HCT116 (cell line): ENCODE data around the gene TNFAIP2. TPM values are rescaled to one million over a fixed set of nuclear protein-coding genes. Genes with fewer than 3 reads are reported as not detected.

Source experiments
- ATAC-seq: fragments of 200-7000 bp; cut with Tn5 transposase; 2 replicates; pipeline ENCODE4 v1.9.1; 2020; ENCODE audit warnings: mild to moderate bottlenecking, moderate library complexity
- BruUV-seq: library from RNA; stranded (reverse); fragments of 400-500 nt; replicated peaks from 2 replicates; lab custom pipeline; 2021; lab: Mats Ljungman, UMichigan
- CTCF ChIA-PET: fragments of 300-600 bp; sonication (Branson Sonifier 250); formaldehyde crosslinking; loops from one replicate; lab custom pipeline; 2021; ENCODE audit warnings: antibody characterized with exemption; lab: Charles Lee
- POLR2A ChIA-PET: fragments of 300-600, 350-600 bp; sonication (Branson Sonifier 250); formaldehyde crosslinking; loops from one replicate; lab custom pipeline; 2021; ENCODE audit warnings: antibody characterized with exemption; lab: Charles Lee
- RAD21 ChIA-PET, 2 experiments: fragments of 300-600 bp; sonication (Branson Sonifier 250); formaldehyde crosslinking; loops; one replicate each; lab custom pipeline; 2023; ENCODE audit warnings: low total read pairs in 2 of 2; ENCODE audit not compliant: uncharacterized antibody in 2 of 2, unreplicated experiment in 2 of 2, low non-redundant PET in 1 of 2; lab: Charles Lee
- DNase-seq: peaks from one replicate; pipeline ENCODE4 v3.0.0-alpha.2; 2010; ENCODE audit warnings: low read depth, low spot score
- H2AFZ ChIP-seq: fragments of 200-600 bp; shearing (Covaris generic), sonication (generic); 2 replicates; pipeline ENCODE4 v1.6.1; 2017; ENCODE audit warnings: low read depth, mixed run types, mixed read lengths, antibody characterized with exemption, low read length; ENCODE audit not compliant: poor library complexity, severe bottlenecking
- H3K27ac ChIP-seq: 2 replicates; pipeline ENCODE4 v1.5.1; 2012; ENCODE audit warnings: low read depth, low read length
- H3K27me3 ChIP-seq: fragments of 200-600 bp; sonication (generic); 2 replicates; pipeline ENCODE4 v1.6.1; 2016; ENCODE audit warnings: mixed run types, low read length, mixed read lengths; ENCODE audit not compliant: insufficient read depth
- H3K36me3 ChIP-seq, 2 experiments: fragments of 200-500 bp in 1 of 2; fragments of 200-600 bp in 1 of 2; sonication (Bioruptor generic) in 1 of 2; sonication (generic) in 1 of 2; 2 replicates each; pipeline versions ENCODE4 v1.5.1 to v1.6.1; 2014 to 2016; ENCODE audit warnings: low read length in 2 of 2, inconsistent platforms in 1 of 2, mixed read lengths in 1 of 2, mixed run types in 1 of 2; ENCODE audit not compliant: insufficient read depth in 2 of 2, control insufficient read depth in 1 of 2
- H3K4me1 ChIP-seq, 2 experiments: fragments of 200-600 bp in 1 of 2; sonication (generic) in 1 of 2; 2 replicates each; pipeline versions ENCODE4 v1.5.1 to v1.6.1; 2012 to 2017; ENCODE audit warnings: low read length in 2 of 2, inconsistent platforms in 1 of 2, mild to moderate bottlenecking in 1 of 2, mixed read lengths in 1 of 2, mixed run types in 1 of 2, moderate library complexity in 1 of 2; ENCODE audit not compliant: insufficient read depth in 2 of 2, control insufficient read depth in 1 of 2
- H3K4me2 ChIP-seq: fragments of 200-600 bp; sonication (generic); 2 replicates; pipeline ENCODE4 v1.6.1; 2017; ENCODE audit warnings: mixed run types, low read length, mixed read lengths
- H3K4me3 ChIP-seq, 2 experiments: fragments of 200-600 bp in 1 of 2; sonication (generic) in 1 of 2; replicated peaks in 1 of 2; 2 replicates each; pipeline ENCODE4 v1.5.1; 2011 to 2016; ENCODE audit warnings: low read length in 2 of 2, control low read depth in 1 of 2, low read depth in 1 of 2, mild to moderate bottlenecking in 1 of 2, mixed read lengths in 1 of 2, mixed run types in 1 of 2
- H3K79me2 ChIP-seq: fragments of 200-600 bp; sonication (generic); 2 replicates; pipeline ENCODE4 v1.6.1; 2017; ENCODE audit warnings: mild to moderate bottlenecking, mixed run types, low read length, moderate library complexity, mixed read lengths; ENCODE audit not compliant: insufficient read depth
- H3K9ac ChIP-seq: fragments of 200-600 bp; sonication (generic); 2 replicates; pipeline ENCODE4 v1.6.1; 2016; ENCODE audit warnings: low read length, mixed read lengths
- H3K9me2 ChIP-seq: fragments of 200-600 bp; sonication (generic), shearing (Covaris generic); 2 replicates; pipeline ENCODE4 v1.6.1; 2017; ENCODE audit warnings: mixed run types, mild to moderate bottlenecking, moderate library complexity; ENCODE audit not compliant: insufficient read depth
- H3K9me3 ChIP-seq, 2 experiments: fragments of 200-500 bp in 1 of 2; fragments of 200-600 bp in 1 of 2; sonication (Bioruptor generic) in 1 of 2; sonication (generic) in 1 of 2; 2 replicates each; pipeline ENCODE4 v1.6.1; 2014 to 2017; ENCODE audit warnings: low read length in 2 of 2, mixed read lengths in 2 of 2, inconsistent platforms in 1 of 2, low read depth in 1 of 2, mild to moderate bottlenecking in 1 of 2, mixed run types in 1 of 2, moderate library complexity in 1 of 2; ENCODE audit not compliant: control insufficient read depth in 1 of 2, insufficient read depth in 1 of 2
- H4K20me1 ChIP-seq: fragments of 200-600 bp; sonication (generic), shearing (Covaris generic); 2 replicates; pipeline ENCODE4 v1.6.1; 2017; ENCODE audit warnings: mixed run types, mild to moderate bottlenecking, moderate library complexity; ENCODE audit not compliant: insufficient read depth
- CBX3 ChIP-seq: IDR thresholded peaks from 2 replicates; pipeline ENCODE4 v1.6.1; 2012; ENCODE audit warnings: low read depth
- CEBPB ChIP-seq: IDR thresholded peaks from 2 replicates; pipeline ENCODE4 v1.6.1; 2012; ENCODE audit warnings: low read depth
- ELF1 ChIP-seq: IDR thresholded peaks from 2 replicates; pipeline ENCODE4 v1.6.1; 2012; ENCODE audit warnings: low read depth, borderline replicate concordance
- EZH2phosphoT487 ChIP-seq: fragments of 200-600 bp; IDR thresholded peaks from 2 replicates; pipeline ENCODE4 v1.6.1; 2018; ENCODE audit warnings: antibody characterized with exemption, borderline replicate concordance
- POLR2AphosphoS5 ChIP-seq: IDR thresholded peaks from 2 replicates; pipeline ENCODE4 v1.6.1; 2011; ENCODE audit warnings: mild to moderate bottlenecking, low read depth, low read length, moderate library complexity
- RAD21 ChIP-seq: IDR thresholded peaks from 2 replicates; pipeline ENCODE4 v1.6.1; 2012; ENCODE audit warnings: low read depth, mild to moderate bottlenecking
- SP1 ChIP-seq: IDR thresholded peaks from 2 replicates; pipeline ENCODE4 v1.6.1; 2012; ENCODE audit warnings: low read depth
- SRF ChIP-seq: IDR thresholded peaks from 2 replicates; pipeline ENCODE4 v1.6.1; 2012; ENCODE audit warnings: low read depth
- ZFX ChIP-seq: fragments of 450-650 bp; IDR thresholded peaks from 2 replicates; pipeline ENCODE4 v1.6.1; 2017
- ZNF274 ChIP-seq: fragments of 200-500 bp; sonication (Bioruptor generic); IDR thresholded peaks from 2 replicates; pipeline ENCODE4 v1.6.1; 2014; ENCODE audit warnings: mild to moderate bottlenecking, low read depth, low read length, inconsistent platforms
- intact Hi-C: fragments of 100-400 bp; cut with micrococcal nuclease; formaldehyde crosslinking; loops from 2 replicates; pipeline ENCODE4 v1.10.0; 2022
- total RNA-seq: library from RNA; stranded (reverse); gene quantifications from one replicate; pipeline ENCODE4 v1.2.1, GENCODE V29; 2021; ENCODE audit not compliant: unreplicated experiment
- TF ChIP-seq, protein P1 (sequence below): IDR thresholded peaks from 2 replicates; pipeline ENCODE4 v1.6.1; 2012; ENCODE audit warnings: low read depth
- TF ChIP-seq, protein P2 (sequence below): IDR thresholded peaks from 2 replicates; pipeline ENCODE4 v1.6.1; 2011; ENCODE audit warnings: mild to moderate bottlenecking, low read length, moderate library complexity; ENCODE audit not compliant: insufficient replicate concordance; ENCODE audit errors: extremely low read depth
- TF ChIP-seq, protein P3 (sequence below): IDR thresholded peaks from 2 replicates; pipeline ENCODE4 v1.6.1; 2012
- TF ChIP-seq, protein P4 (sequence below): IDR thresholded peaks from 2 replicates; pipeline ENCODE4 v1.6.1; 2012
- TF ChIP-seq, protein P5 (sequence below), 3 experiments: fragments of 200-600 bp in 1 of 3; sonication (generic) in 1 of 3; IDR thresholded peaks in 2 of 3; conservative IDR thresholded peaks in 1 of 3; 2 replicates each; pipeline ENCODE4 v1.5.1; 2012 to 2017; ENCODE audit warnings: low read depth in 2 of 3, low read length in 2 of 3, antibody characterized with exemption in 1 of 3, borderline replicate concordance in 1 of 3, control low read depth in 1 of 3, mild to moderate bottlenecking in 1 of 3, mixed read lengths in 1 of 3, mixed run types in 1 of 3, moderate library complexity in 1 of 3; ENCODE audit not compliant: insufficient read depth in 1 of 3

Gene TNFAIP2
- total RNA-seq, 1 experiment from 2014 or later: 74.8 TPM

DNA sequence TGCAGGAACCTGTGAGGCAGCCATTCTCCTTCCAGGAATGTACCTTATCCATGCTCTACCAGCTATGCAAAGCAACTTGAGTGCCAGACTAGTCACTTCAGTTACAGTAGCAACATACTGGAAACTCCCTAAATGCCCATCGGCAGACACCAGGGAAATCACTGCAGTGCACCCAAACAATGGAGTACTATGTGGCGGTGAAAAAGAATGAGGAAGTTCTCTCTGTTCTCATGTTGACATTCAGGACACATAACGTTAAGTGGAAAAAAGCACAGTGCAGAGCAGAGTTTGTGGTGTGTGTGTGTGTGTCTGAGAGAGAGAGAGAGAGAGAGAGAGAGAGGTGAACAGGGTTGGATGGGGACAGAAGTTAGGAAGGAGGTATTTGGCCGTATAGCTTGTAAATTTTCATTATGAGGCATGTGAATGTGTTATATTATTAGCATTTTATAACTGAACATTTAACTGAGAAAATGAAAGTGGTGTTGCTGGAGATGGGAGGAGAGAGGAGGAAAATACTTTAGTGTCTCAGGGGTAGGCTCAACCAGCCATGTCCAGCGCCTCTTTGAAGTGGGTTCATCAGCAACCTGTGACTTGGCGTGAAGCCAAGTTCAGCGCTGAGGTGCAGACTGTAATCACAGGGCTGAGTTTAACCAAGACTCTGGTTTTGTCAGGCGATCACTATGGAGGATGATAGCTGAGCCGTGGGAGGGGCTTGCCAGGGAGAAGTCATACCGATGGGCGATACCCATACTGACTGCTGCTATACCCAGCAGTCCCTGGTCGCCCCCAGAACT lies 17.3 kb downstream of the TNFAIP2 start:
- no peak overlapping the region for H3K27ac ChIP-seq
- ATAC-seq (peak; percentile 44), DNase-seq (no peak)
- H3K4me1 ChIP-seq: peaks cover 23 to 43% of the 10 kb centered on the region in 2 experiments
- no peaks in the 10 kb centered on the region for H3K9me3 ChIP-seq
- H3K79me2 ChIP-seq: no peaks in the 10 kb centered on the region
- POLR2A ChIA-PET: no interaction called here
- RAD21 ChIA-PET: interaction anchor here (1.0 to 2.4 kb wide), 2 partner anchors 35 kb away, joined by 5 to 18 read pairs; no protein-coding TSS in a partner anchor
- TF ChIP-seq CEBPB: no peak
- TF ChIP-seq SRF: no peak
- TF ChIP-seq EZH2phosphoT487: no peak
- TF ChIP-seq ZFX: no peak
- TF ChIP-seq, protein P1, sequence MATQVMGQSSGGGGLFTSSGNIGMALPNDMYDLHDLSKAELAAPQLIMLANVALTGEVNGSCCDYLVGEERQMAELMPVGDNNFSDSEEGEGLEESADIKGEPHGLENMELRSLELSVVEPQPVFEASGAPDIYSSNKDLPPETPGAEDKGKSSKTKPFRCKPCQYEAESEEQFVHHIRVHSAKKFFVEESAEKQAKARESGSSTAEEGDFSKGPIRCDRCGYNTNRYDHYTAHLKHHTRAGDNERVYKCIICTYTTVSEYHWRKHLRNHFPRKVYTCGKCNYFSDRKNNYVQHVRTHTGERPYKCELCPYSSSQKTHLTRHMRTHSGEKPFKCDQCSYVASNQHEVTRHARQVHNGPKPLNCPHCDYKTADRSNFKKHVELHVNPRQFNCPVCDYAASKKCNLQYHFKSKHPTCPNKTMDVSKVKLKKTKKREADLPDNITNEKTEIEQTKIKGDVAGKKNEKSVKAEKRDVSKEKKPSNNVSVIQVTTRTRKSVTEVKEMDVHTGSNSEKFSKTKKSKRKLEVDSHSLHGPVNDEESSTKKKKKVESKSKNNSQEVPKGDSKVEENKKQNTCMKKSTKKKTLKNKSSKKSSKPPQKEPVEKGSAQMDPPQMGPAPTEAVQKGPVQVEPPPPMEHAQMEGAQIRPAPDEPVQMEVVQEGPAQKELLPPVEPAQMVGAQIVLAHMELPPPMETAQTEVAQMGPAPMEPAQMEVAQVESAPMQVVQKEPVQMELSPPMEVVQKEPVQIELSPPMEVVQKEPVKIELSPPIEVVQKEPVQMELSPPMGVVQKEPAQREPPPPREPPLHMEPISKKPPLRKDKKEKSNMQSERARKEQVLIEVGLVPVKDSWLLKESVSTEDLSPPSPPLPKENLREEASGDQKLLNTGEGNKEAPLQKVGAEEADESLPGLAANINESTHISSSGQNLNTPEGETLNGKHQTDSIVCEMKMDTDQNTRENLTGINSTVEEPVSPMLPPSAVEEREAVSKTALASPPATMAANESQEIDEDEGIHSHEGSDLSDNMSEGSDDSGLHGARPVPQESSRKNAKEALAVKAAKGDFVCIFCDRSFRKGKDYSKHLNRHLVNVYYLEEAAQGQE: no peak
- no peak for TF ChIP-seq POLR2AphosphoS5
- TF ChIP-seq, protein P2, sequence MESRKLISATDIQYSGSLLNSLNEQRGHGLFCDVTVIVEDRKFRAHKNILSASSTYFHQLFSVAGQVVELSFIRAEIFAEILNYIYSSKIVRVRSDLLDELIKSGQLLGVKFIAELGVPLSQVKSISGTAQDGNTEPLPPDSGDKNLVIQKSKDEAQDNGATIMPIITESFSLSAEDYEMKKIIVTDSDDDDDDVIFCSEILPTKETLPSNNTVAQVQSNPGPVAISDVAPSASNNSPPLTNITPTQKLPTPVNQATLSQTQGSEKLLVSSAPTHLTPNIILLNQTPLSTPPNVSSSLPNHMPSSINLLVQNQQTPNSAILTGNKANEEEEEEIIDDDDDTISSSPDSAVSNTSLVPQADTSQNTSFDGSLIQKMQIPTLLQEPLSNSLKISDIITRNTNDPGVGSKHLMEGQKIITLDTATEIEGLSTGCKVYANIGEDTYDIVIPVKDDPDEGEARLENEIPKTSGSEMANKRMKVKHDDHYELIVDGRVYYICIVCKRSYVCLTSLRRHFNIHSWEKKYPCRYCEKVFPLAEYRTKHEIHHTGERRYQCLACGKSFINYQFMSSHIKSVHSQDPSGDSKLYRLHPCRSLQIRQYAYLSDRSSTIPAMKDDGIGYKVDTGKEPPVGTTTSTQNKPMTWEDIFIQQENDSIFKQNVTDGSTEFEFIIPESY: no peak
- no peak for TF ChIP-seq RAD21
- no peak for TF ChIP-seq SP1
- TF ChIP-seq CBX3: no peak
- TF ChIP-seq, protein P3, sequence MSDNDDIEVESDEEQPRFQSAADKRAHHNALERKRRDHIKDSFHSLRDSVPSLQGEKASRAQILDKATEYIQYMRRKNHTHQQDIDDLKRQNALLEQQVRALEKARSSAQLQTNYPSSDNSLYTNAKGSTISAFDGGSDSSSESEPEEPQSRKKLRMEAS: no peak
- no peak for TF ChIP-seq ELF1
- TF ChIP-seq, protein P4, sequence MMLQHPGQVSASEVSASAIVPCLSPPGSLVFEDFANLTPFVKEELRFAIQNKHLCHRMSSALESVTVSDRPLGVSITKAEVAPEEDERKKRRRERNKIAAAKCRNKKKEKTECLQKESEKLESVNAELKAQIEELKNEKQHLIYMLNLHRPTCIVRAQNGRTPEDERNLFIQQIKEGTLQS: no peak
- no peak for TF ChIP-seq ZNF274
- TF ChIP-seq, protein P5, sequence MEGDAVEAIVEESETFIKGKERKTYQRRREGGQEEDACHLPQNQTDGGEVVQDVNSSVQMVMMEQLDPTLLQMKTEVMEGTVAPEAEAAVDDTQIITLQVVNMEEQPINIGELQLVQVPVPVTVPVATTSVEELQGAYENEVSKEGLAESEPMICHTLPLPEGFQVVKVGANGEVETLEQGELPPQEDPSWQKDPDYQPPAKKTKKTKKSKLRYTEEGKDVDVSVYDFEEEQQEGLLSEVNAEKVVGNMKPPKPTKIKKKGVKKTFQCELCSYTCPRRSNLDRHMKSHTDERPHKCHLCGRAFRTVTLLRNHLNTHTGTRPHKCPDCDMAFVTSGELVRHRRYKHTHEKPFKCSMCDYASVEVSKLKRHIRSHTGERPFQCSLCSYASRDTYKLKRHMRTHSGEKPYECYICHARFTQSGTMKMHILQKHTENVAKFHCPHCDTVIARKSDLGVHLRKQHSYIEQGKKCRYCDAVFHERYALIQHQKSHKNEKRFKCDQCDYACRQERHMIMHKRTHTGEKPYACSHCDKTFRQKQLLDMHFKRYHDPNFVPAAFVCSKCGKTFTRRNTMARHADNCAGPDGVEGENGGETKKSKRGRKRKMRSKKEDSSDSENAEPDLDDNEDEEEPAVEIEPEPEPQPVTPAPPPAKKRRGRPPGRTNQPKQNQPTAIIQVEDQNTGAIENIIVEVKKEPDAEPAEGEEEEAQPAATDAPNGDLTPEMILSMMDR (IDR thresholded peaks at IDR 0.05 in 2 of 3, conservative IDR thresholded peaks at IDR 0.05 in 1 of 3; ENCODE audit: borderline replicate concordance in 1 of 3, insufficient read depth in 1 of 3, low read depth in 2 of 3, low read length in 2 of 3): no peak
- H3K4me3 ChIP-seq: no peak overlapping the region
- H3K36me3 ChIP-seq: no peaks in the 10 kb centered on the region
- H4K20me1 ChIP-seq: no peaks in the 10 kb centered on the region
- intact Hi-C loops: loop anchor here (1.0 kb wide), 2 partner anchors 31 to 35 kb away; no protein-coding TSS in a partner anchor
- H3K4me2 ChIP-seq: peak overlapping the region; percentile 41
- H3K9ac ChIP-seq: no peak overlapping the region
- H2AFZ ChIP-seq: no peak overlapping the region
- no peaks in the 10 kb centered on the region for H3K9me2 ChIP-seq
- BruUV-seq: no TSS peak
- H3K27me3 ChIP-seq: no peaks in the 10 kb centered on the region
- CTCF ChIA-PET: interaction anchor here (0.7 to 2.7 kb wide), 8 partner anchors 10 to 446 kb away, joined by 3 to 17 read pairs (median 5); no protein-coding TSS in a partner anchor
